HFFc6 (cell line): Measurements from ENCODE around the gene QSOX1. TPM values are rescaled to one million over a fixed set of nuclear protein-coding genes. Genes with fewer than 3 reads are reported as not detected.

Experiments used
- DNase-seq: peaks from one replicate; pipeline ENCODE4 v3.0.0-alpha.2; 2018
- H3K27ac Mint-ChIP-seq: 2 replicates; pipeline ENCODE4 v1.8.0; 2020; ENCODE audit warnings: mild to moderate bottlenecking, mixed read lengths
- H3K27me3 Mint-ChIP-seq: 2 replicates; pipeline ENCODE4 v1.8.0; 2021; ENCODE audit warnings: mild to moderate bottlenecking, moderate library complexity, mixed read lengths; ENCODE audit not compliant: insufficient read depth
- H3K36me3 Mint-ChIP-seq: 2 replicates; pipeline ENCODE4 v1.8.0; 2021; ENCODE audit warnings: low read depth, mixed read lengths
- H3K4me1 Mint-ChIP-seq: 2 replicates; pipeline ENCODE4 v1.8.0; 2020; ENCODE audit warnings: low read depth, mixed read lengths
- H3K4me3 Mint-ChIP-seq: 2 replicates; pipeline ENCODE4 v1.8.0; 2020; ENCODE audit warnings: mild to moderate bottlenecking, moderate library complexity, mixed read lengths
- H3K9me3 Mint-ChIP-seq: 2 replicates; pipeline ENCODE4 v1.8.0; 2020; ENCODE audit warnings: mild to moderate bottlenecking, mixed read lengths
- total RNA-seq, 6 experiments: library from RNA; stranded (reverse); fragmentation: NEBNext Ultra II Directional; extraction: Animal tissue kit (Norgen Biotek cat#: 25700); gene quantifications; 2 replicates in 1 of 6; 3 replicates in 5 of 6; pipeline ENCODE4 v1.2.3, GENCODE V29; 2021
- TF ChIP-seq, protein P1 (sequence below): fragments of 200-600 bp; sonication (generic); IDR thresholded peaks from 2 replicates; pipeline ENCODE4 v1.5.0; 2021; ENCODE audit warnings: antibody characterized with exemption, mild to moderate bottlenecking

QSOX1 gene
- total RNA-seq, 6 experiments from 2014 or later: 321 to 467 (median 352) TPM

DNA sequence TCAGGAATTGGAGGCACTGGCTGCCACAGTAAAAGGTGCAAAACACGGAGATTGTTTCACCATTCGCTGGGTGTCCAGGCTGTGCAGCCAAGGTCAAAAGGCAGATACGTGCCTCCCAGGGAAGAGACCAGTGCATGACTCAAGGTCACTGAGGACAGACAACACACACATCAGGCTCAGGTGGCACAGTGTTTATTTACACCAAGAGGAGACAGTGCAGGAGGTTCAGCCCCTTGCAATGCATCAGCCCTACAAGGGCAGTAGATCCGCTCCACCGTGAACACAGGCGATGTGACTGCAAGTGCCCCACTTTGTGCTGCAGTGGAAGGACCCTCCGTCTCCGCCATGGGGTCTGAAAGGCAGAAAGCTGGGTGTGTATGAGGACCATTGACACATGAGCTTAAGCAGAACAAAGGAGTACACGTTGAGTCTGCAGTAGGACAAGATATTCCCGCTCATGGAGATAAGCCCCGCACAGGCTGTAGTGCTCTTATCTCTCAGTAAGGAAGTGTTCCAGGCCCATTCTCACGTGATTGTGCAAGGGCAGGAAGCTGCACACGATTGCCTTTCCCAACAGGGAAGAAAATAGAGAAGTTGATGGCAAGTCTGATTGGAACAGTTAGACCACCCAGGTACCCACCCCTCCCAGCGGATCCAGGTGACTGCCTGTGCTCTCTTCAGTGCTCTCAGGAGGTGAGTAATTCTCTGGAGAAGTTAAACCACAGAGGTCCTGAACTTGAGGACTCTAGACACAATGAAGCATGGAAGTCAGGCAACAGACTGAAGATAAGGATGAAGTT lies 37.5 kb upstream of the QSOX1 start:
- Mint-ChIP-seq H3K27ac (peak overlapping the region; percentile 91), H3K4me1 (peaks cover 23% of the 10 kb centered on the region), H3K36me3 (peaks cover 17% of the 10 kb centered on the region), H3K9me3 (no peaks in the 10 kb centered on the region), H3K27me3 (no peaks in the 10 kb centered on the region; the same call in 1 of the 2 replicates), H3K4me3 (peak overlapping the region; percentile 25)
- TF ChIP-seq, protein P1, sequence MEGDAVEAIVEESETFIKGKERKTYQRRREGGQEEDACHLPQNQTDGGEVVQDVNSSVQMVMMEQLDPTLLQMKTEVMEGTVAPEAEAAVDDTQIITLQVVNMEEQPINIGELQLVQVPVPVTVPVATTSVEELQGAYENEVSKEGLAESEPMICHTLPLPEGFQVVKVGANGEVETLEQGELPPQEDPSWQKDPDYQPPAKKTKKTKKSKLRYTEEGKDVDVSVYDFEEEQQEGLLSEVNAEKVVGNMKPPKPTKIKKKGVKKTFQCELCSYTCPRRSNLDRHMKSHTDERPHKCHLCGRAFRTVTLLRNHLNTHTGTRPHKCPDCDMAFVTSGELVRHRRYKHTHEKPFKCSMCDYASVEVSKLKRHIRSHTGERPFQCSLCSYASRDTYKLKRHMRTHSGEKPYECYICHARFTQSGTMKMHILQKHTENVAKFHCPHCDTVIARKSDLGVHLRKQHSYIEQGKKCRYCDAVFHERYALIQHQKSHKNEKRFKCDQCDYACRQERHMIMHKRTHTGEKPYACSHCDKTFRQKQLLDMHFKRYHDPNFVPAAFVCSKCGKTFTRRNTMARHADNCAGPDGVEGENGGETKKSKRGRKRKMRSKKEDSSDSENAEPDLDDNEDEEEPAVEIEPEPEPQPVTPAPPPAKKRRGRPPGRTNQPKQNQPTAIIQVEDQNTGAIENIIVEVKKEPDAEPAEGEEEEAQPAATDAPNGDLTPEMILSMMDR: no peak
- DNase-seq: peak; percentile 39

- Mint-ChIP-seq H3K27me3 (no peaks in the 10 kb centered on the region; the same call in 1 of the 2 replicates), H3K27ac (peak overlapping the region; percentile 91), H3K9me3 (no peaks in the 10 kb centered on the region), H3K36me3 (peaks cover 11% of the 10 kb centered on the region), H3K4me1 (peaks cover 23% of the 10 kb centered on the region), H3K4me3 (peak overlapping the region; percentile 25)
- TF ChIP-seq, protein P1: no peak
- DNase-seq: peak; percentile 71
Measured at GRCh38 chr1:180117764-180118116, 36.9 kb upstream of the QSOX1 start.

GRCh38 chr1:180119837-180120236 lies 34.8 kb upstream of the QSOX1 start:
- TF ChIP-seq, protein P1: no peak
- peaks cover 29% of the 10 kb centered on the region for H3K4me1 Mint-ChIP-seq
- H3K27me3 Mint-ChIP-seq: no peaks in the 10 kb centered on the region; the same call in 1 of the 2 replicates
- no peak overlapping the region for H3K4me3 Mint-ChIP-seq
- no peak for DNase-seq
- no peak overlapping the region for H3K27ac Mint-ChIP-seq
- peaks cover 9% of the 10 kb centered on the region for H3K36me3 Mint-ChIP-seq
- H3K9me3 Mint-ChIP-seq: no peaks in the 10 kb centered on the region

DNA sequence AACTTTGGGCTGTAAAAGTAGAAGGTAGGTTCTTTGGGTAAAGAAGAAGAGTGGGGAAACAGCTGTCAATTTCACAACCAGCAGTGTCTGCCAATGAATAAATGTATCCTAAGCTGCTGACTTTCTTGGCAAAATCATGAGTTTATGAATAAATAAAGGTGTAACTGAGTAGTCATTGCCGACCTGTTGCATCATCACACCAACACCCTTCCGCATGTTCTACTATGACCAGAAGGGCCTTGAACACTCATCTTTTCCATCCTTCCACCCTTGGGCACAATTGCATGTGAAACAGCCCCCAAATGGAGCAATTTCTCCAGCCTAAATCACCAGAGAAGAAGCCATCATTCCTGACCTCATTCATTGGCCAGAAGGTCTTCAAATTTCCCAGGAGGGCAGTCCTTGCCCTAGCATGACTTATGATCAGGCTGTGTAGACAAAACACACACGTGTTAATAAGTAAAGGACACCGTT lies 31.2 kb upstream of the QSOX1 start:
- Mint-ChIP-seq H3K36me3 (no peaks in the 10 kb centered on the region), H3K27ac (no peak overlapping the region), H3K4me3 (no peak overlapping the region), H3K27me3 (peaks cover 4% of the 10 kb centered on the region; the same call in 1 of the 2 replicates), H3K9me3 (no peaks in the 10 kb centered on the region), H3K4me1 (peaks cover 11% of the 10 kb centered on the region)
- no peak for DNase-seq
- TF ChIP-seq, protein P1: no peak

DNA sequence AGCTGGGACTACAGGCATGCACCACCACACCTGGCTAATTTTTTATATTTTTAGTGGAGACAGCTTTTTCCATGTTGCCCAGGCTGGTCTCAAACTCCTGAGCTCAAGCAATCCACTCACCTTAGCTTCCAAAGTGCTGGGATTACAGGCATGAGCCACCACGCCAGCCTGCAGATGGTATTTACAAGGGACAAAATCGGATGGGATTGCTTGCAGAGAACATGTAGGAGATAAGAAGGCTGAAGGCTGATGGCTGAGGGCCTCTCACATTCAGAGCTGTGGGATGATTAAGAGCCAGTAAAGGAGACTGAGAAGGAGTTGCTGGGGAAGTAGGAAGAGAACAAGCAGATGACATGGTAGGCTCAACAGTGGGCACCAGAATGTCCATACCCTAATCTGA lies 24.0 kb upstream of the QSOX1 start:
- no peak for DNase-seq
- Mint-ChIP-seq H3K27me3 (peaks cover 3% of the 10 kb centered on the region), H3K36me3 (peaks cover 3% of the 10 kb centered on the region; the same call in 1 of the 2 replicates), H3K27ac (peak overlapping the region; percentile 63), H3K4me1 (peaks cover 33% of the 10 kb centered on the region), H3K9me3 (no peaks in the 10 kb centered on the region), H3K4me3 (no peak overlapping the region)
- TF ChIP-seq, protein P1: no peak
